Stimulated activated CD8-positive, alpha-beta memory T cell treated with anti-CD3 and anti-CD28 coated beads, Interleukin-4, amount 100 ng/mL, for 4 hours (primary cell): ENCODE measurements around the gene NUP155.
"Not testable (repeated sequence)": the region's sequence is repeated elsewhere in the genome, so short reads cannot be mapped to it uniquely, and the experiment has no call there.

ENCODE experiments used
- DNase-seq, 2 donors: peaks; one replicate each; pipeline ENCODE4 v3.0.0-alpha.2; 2020; ENCODE audit warnings: low read depth in 2 of 2, low spot score in 1 of 2

NUP155 gene

DNA sequence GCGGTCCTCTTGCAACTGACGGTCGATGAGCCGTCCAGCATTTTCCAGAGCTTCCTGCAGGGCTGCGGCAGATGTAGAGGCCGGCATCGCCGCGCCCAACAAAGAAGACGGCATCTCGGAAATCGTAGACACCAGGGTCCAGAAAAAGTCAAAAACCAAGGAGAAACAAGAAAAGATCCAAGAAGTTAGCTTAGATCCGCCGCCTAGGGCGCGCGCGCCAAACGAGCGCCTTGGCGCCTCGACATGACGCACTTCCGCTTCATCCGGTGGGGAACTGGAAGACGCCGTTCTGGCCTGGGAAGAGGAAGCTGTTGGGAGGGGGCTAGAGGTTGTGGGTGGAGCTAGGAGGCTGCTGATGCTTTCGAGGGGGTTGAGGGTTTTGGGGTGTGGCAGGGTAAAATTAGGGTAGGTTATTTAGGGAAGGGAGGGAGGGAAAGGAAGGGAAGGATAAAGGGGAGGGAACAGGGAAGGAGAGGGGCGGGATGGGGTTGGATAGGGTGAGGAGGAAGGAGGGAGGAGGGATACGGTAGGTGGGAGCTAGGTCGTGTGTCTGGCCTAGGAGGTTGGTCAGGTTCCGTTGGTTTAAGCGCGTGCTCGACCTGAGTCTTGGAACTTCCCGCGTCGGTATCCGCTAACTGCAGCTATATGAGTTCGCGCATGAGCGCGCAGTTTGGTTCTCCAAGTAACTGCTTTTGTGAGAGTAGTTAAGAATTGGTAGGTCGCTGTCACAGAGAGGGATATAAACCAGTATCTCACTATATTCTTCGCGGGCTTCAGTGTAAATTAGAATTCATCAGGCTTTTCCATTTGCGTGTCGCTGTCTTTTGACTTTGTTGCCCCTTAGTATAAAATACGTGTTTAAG lies at the start of gene NUP155:
Gene NUP155 (minus strand): TSS at position 243 of the 863 bp plus-strand sequence. CDS start 129 bp downstream, at position 114.
- DNase-seq: peak; percentile 72 to 80

GRCh38 chr5:37417347-37417746 lies 46.4 kb upstream of the NUP155 start:
- no peak for DNase-seq

GRCh38 chr5:37415456-37415855 lies 44.5 kb upstream of the NUP155 start:
- not testable (repeated sequence) for DNase-seq

DNA sequence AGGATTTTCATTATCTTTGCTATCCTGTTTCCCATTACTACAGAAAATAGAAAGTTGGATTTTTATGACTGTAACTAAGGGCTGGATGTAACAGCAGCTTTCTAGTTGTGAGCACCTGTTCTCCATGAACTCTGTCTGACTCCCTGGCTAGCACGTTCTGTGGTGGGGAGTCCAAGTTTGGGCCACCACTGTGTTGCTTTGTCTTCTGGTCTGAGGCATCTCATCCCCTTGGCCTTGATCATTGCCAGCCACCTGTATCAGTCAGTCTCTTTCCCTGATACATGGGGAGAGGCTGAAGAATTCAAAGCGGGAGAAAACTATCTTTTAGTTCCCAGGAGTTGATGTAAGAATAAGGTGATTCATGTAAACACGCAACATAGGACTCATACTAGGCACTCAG lies 41.6 kb upstream of the NUP155 start:
- no peak for DNase-seq

DNA sequence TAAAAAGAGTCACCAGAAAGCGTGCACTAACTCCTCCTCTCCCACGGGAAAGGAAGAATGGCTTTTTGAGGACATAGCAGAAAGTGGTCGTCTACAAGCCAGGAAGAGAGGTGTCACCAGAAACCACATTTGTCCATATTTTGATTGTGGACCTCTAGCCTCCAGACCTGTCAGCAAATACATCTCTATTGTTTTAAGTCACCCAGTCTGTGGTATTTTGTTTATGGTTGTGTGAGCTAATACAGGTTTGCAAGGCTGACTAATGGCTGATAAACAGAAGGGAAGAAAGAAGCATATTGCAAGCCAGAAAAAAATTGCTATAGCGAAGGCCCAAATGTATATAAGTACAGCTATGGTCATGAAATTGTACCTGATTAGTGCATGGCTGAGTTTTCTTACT lies 29.6 kb upstream of the NUP155 start:
- no peak for DNase-seq

DNA sequence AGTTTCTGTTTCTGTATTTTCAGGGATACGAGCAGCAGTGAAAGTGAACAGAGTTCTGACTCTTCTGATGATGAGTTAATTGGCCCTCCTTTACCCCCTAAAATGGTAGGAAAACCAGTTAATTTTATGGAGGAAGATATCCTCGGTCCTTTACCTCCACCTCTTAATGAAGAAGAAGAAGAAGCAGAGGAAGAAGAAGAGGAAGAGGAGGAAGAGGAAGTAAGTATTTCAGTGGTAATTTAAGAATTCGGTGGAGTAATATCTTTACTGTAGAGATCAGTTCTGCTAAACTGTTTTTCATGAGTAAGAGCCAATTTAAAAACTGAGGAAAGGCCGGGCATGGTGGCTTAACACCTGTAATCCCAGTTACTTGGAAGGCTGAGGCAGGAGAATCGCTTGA lies 25.4 kb upstream of the NUP155 start:
- no peak for DNase-seq

- DNase-seq: no peak
Observed at GRCh38 chr5:37391591-37391990, 20.7 kb upstream of the NUP155 start.

- DNase-seq: peak; percentile 51 to 63
Observed at GRCh38 chr5:37379100-37379628, 8.3 kb upstream of the NUP155 start, which contains the start of gene WDR70. TSS of gene WDR70 (plus strand) at chr5:37379318. CDS start at chr5:37379368, 50 bp downstream.

DNA sequence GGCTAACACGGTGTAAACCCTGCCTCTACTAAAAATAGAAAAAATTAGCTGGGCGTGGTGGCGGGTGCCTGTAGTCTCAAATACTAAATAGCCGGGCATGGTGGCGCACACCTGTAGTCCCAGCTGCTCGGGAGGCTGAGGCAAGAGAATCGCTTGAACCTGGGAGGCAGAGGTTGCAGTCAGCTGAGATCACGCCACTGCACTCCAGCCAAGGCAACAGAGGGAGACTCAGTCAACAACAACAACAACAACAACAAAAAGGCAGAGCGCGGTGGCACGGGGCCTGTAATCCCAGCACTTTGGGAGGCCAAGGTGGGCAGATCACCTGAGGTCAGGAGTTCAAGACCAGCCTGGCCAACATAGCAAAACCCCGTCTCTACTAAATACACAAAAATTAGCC lies 7.2 kb upstream of the NUP155 start:
- DNase-seq: not testable (repeated sequence)

GRCh38 chr5:37375091-37375490 lies 4.2 kb upstream of the NUP155 start:
- no peak for DNase-seq

- no peak for DNase-seq
Observed at GRCh38 chr5:37370550-37370863, 399 bp downstream of the NUP155 start.

DNA sequence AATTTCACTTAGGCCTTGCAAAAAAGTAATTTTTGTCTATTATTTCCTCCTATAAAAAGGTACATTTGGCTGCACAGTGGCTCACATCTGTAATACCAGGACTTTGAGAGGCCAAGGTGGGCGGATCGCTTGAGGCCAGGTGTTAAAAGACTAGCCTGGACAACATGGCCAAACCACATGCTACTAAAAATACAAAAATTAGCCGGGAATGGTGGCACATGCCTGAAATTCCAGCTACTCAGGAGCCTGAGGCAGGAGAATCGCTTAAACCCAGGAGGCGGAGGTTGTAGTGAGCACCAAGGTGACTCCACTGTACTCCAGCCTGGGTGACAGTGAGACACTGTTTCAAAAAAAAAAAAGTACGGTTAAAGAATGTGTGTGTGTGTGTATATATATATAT lies 15.7 kb downstream of the NUP155 start:
- no peak for DNase-seq

DNA sequence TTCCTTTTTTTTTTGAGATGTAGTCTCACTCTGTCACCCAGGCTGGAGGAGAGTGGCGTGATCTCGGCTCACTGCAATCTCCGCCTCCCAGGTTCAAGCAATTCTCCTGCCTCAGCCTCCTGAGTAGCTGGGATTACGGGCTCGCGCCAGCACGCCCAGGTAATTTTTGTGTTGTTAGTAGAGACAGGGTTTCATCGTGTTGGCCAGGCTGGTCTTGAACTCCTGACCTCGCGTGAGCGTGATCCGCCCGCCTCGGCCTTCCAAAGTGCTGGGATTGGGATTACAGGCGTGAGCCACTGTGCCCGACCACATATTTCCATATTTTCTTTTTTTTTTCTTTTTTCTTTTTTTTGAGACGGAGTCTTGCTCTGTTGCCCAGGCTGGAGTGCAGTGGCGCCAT lies 28.2 kb downstream of the NUP155 start:
- DNase-seq: not testable (repeated sequence)

- DNase-seq: not testable (repeated sequence)
Observed at GRCh38 chr5:37334754-37335153, 36.2 kb downstream of the NUP155 start.

- DNase-seq: no peak
Observed at GRCh38 chr5:37326536-37326935, 44.4 kb downstream of the NUP155 start.

- DNase-seq: no peak
Observed at GRCh38 chr5:37323607-37324006, 47.3 kb downstream of the NUP155 start.

GRCh38 chr5:37319037-37319782 lies 51.7 kb downstream of the NUP155 start:
- no peak for DNase-seq

- no peak for DNase-seq
Observed at GRCh38 chr5:37316027-37316426, 54.9 kb downstream of the NUP155 start.

- no peak for DNase-seq
Observed at GRCh38 chr5:37310360-37310759, 60.5 kb downstream of the NUP155 start.

DNA sequence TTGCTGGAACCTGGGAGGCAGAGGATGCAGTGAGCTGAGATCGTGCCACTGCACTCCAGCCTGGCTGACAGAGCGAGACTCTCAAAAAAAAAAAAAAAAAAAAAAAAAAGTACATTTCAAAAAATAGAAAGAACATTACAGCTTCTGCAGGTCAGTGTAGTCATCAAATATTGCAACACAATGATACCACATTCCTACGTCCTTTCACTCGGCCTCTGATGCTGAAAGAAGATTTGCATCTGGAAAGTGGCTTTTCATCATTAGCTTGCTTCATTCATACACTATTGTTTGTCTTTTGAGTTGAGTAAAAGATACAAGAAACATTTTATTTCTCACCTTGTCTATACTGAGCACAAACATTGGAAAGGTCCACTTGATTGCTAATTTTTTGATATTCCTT lies 62.1 kb downstream of the NUP155 start:
- DNase-seq: no peak

- no peak for DNase-seq
Observed at GRCh38 chr5:37304888-37305287, 66.0 kb downstream of the NUP155 start.

GRCh38 chr5:37296313-37296712 lies 74.6 kb downstream of the NUP155 start:
- DNase-seq: not testable (repeated sequence)
